H1 (cell line): Measurements from ENCODE around the gene PTPN1.
"Not testable (repeated sequence)": the region's sequence is repeated elsewhere in the genome, so short reads cannot be mapped to it uniquely, and the experiment has no call there.

ENCODE experiments used
- CTCF ChIP-seq, 3 experiments: IDR thresholded peaks; 1 replicate in 2 of 3; 2 replicates in 1 of 3; pipeline versions ENCODE4 v1.5.1 to v1.6.1; 2011; ENCODE audit warnings: low read length in 3 of 3, mild to moderate bottlenecking in 3 of 3, inconsistent platforms in 2 of 3, low read depth in 1 of 3, moderate library complexity in 1 of 3; ENCODE audit not compliant: insufficient read depth in 1 of 3; ENCODE audit errors: control extremely low read depth in 1 of 3
- EP300 ChIP-seq, 2 experiments: IDR thresholded peaks; 1 replicate in 1 of 2; 2 replicates in 1 of 2; pipeline ENCODE4 v1.6.1; 2011 to 2012; ENCODE audit warnings: low read depth in 2 of 2, low read length in 2 of 2, mild to moderate bottlenecking in 2 of 2, borderline replicate concordance in 1 of 2, inconsistent platforms in 1 of 2, moderate library complexity in 1 of 2
- FOSL1 ChIP-seq: IDR thresholded peaks from 2 replicates; pipeline ENCODE4 v1.6.1; 2011; ENCODE audit warnings: mild to moderate bottlenecking, low read depth, low read length, moderate library complexity; ENCODE audit not compliant: insufficient read depth
- GABPA ChIP-seq: IDR thresholded peaks from 2 replicates; pipeline ENCODE4 v1.6.1; 2011; ENCODE audit warnings: mild to moderate bottlenecking, low read length, moderate library complexity, borderline replicate concordance; ENCODE audit not compliant: insufficient read depth
- POLR2AphosphoS5 ChIP-seq: IDR thresholded peaks from 2 replicates; pipeline ENCODE4 v1.6.1; 2011; ENCODE audit warnings: low read depth, low read length
- RAD21 ChIP-seq, 2 experiments: IDR thresholded peaks in 1 of 2; conservative IDR thresholded peaks in 1 of 2; 2 replicates each; pipeline ENCODE4 v1.6.1; 2011; ENCODE audit warnings: low read depth in 2 of 2, low read length in 2 of 2, improper control_type of control experiment in 1 of 2, inconsistent platforms in 1 of 2, mild to moderate bottlenecking in 1 of 2, moderate library complexity in 1 of 2
- RFX5 ChIP-seq: IDR thresholded peaks from 2 replicates; pipeline ENCODE4 v1.6.1; 2011; ENCODE audit warnings: low read depth, low read length, improper control_type of control experiment, borderline replicate concordance
- SP1 ChIP-seq: IDR thresholded peaks from 2 replicates; pipeline ENCODE4 v1.6.1; 2011; ENCODE audit warnings: low read depth, low read length
- USF2 ChIP-seq: IDR thresholded peaks from 2 replicates; pipeline ENCODE4 v1.6.1; 2011; ENCODE audit warnings: low read length, improper control_type of control experiment

- not testable (repeated sequence) for TF ChIP-seq POLR2AphosphoS5; USF2; SP1; EP300 (IDR thresholded peaks at IDR 0.05; ENCODE audit: borderline replicate concordance in 1 of 2, low read depth in 2 of 2, low read length in 2 of 2); FOSL1; CTCF (IDR thresholded peaks at IDR 0.05; ENCODE audit: control extremely low read depth in 1 of 3, insufficient read depth in 1 of 3, low read depth in 1 of 3, low read length in 3 of 3); GABPA; RFX5; RAD21 (IDR thresholded peaks at IDR 0.05 in 1 of 2, conservative IDR thresholded peaks at IDR 0.05 in 1 of 2; ENCODE audit: low read depth in 2 of 2, low read length in 2 of 2)
Observed at GRCh38 chr20:50507745-50508144, 2.4 kb upstream of the PTPN1 start.
